Tibial nerve (tissue), 3 donors: ENCODE results near the gene PPP2R2C.

ENCODE experiments used
- POLR2A ChIP-seq, 2 donors: fragments of 450-650 bp; IDR thresholded peaks; one replicate each; pipeline ENCODE4 v1.6.1; 2017; ENCODE audit warnings: antibody characterized with exemption in 2 of 2, mild to moderate bottlenecking in 2 of 2, moderate library complexity in 2 of 2
- TF ChIP-seq, protein P1 (sequence below), 5 experiments: fragments of 200-600 bp in 3 of 5; fragments of 450-650 bp in 2 of 5; sonication (generic) in 3 of 5; IDR thresholded peaks; one replicate each; pipeline ENCODE4 v1.5.1; 2016 to 2019; ENCODE audit warnings: antibody characterized with exemption in 5 of 5, mild to moderate bottlenecking in 3 of 5, moderate library complexity in 2 of 5

DNA sequence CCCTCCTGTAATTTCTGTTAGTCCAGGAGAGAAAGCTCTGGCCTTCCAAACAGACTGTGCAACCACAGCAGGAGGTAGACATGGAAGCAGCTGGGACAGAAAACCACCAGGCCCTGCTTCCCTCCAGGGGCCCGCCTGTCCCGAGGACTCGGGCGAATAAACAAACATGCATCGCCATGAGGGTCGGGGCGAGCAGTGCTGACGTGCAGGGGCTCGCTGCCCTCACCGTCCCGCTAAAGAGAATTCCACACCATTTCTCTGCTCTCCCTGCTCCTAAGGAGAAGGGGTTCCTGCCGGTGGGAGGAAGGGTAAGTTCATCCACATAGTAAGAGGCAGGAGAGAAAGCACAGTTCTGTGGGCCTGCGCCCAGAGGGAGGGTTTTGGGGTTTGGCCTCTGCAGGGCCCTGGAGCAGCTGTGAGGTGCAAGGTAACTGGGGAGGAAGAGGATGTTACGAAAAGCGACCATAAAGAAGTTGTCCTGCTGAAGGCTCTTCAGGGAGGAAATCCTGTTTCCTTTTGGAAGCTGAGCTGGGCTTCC is 147.9 kb downstream of the PPP2R2C start:
- TF ChIP-seq, protein P1, sequence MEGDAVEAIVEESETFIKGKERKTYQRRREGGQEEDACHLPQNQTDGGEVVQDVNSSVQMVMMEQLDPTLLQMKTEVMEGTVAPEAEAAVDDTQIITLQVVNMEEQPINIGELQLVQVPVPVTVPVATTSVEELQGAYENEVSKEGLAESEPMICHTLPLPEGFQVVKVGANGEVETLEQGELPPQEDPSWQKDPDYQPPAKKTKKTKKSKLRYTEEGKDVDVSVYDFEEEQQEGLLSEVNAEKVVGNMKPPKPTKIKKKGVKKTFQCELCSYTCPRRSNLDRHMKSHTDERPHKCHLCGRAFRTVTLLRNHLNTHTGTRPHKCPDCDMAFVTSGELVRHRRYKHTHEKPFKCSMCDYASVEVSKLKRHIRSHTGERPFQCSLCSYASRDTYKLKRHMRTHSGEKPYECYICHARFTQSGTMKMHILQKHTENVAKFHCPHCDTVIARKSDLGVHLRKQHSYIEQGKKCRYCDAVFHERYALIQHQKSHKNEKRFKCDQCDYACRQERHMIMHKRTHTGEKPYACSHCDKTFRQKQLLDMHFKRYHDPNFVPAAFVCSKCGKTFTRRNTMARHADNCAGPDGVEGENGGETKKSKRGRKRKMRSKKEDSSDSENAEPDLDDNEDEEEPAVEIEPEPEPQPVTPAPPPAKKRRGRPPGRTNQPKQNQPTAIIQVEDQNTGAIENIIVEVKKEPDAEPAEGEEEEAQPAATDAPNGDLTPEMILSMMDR (IDR thresholded peaks at IDR 0.05): no peak
- TF ChIP-seq POLR2A (IDR thresholded peaks at IDR 0.05): no peak
